Islet of Langerhans (tissue), 1 donor: ENCODE measurements around the gene ZNF446.
"Not testable (repeated sequence)": the region's sequence is repeated elsewhere in the genome, so short reads cannot be mapped to it uniquely, and the experiment has no call there.

Source experiments
- FAIRE-seq: peaks from one replicate; lab custom pipeline; 2011; peaks lifted over from hg19 to GRCh38; lab: Jason Lieb, UNC

ZNF446 gene

DNA sequence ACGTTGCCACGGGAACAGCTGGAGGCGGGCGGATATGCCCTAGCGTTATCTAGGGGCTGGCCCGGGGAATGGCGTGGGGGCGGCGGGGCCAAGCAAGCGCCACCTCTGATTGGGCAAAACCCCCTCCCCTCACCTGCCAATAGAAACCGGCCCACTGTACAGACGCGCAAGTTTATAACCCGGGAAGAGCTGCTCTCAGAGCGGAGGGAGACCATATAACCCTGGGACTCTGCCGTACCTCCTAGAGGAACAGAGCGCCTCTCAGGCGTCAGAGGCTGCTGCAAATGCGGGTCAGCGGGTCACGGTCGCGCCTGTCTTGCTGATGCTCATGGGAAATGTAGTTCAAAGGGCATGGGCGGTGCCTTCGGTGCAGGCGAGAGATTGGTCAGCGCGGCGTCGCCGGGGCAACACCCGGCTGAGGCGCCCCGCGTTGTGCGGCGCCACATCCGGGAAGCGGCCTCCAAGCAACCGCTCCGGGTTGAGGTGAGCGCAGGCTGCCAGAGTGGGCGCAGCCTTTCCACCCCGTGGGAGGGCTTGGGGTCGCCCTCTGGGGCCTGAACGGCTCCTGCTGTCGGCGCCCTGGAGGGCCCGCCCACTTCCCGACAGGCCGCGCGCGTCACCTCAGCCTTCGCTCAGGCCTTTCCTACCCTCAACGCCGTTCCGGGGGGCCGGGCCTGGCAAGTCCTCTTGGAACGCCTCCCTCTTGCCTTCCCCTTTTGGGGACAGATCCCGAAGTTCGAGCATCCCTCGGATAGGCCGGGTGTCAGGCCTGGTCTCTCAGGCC lies at the start of gene ZNF446:
Gene ZNF446, plus strand, starts transcription at position 639 of the 784 bp plus-strand sequence. CDS start 867 bp downstream, outside the sequence.
- peak; percentile 73 for FAIRE-seq

- no peak for FAIRE-seq
Observed at GRCh38 chr19:58428617-58429016, 47.5 kb upstream of the ZNF446 start.

GRCh38 chr19:58429745-58430144 lies 46.4 kb upstream of the ZNF446 start:
- FAIRE-seq, result no peak

- no peak for FAIRE-seq
Observed at GRCh38 chr19:58434217-58434616, 41.9 kb upstream of the ZNF446 start.

DNA sequence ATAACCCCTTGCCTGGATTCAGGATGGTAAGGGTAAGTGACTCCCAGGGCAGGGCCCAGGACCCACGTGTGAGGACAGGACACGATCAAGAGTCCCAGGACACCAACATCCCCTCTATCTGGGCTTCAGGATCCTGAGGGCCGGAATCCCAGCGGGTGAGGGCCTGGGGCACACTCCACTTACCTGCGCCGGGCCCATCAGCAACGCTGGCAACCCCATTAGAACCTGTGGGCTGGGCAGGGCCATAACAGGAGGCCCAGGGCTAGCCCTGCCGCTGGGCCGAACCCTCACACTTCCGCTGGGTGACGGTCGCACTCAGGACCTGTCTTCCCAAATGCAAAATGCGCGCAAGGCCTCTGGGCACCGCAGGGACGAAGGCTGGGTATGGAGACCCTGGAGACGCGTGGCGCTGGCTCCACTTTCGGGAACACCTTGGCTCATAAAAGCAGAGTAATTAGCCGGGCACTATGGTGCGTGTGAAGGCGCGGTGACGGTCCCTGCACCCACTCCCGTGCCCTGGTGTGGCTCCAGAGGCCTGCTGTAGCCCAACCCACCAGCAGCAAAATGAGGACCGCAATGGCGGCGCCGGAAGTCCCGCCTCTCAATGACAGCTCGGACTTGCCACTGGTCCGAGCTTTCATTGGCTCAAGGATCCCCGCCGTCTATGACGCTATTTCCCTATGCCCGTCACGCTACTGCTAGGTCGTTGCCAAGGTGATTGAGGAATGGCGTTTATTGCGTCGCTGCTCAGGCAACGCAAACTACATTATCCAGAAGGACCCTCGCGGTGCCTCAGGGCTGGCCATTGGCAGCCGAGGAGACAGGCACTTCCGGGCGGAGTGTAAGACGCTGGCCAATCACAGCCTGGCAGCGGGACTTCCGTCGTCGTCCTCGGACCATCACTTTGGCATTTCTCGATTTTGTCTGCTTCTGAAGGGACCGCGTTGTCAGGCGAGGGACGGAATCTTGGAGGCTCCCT lies 36.3 kb upstream of the ZNF446 start, which contains the start of gene ZNF132:
Gene ZNF132, minus strand, starts transcription at position 578 of the 979 bp plus-strand sequence. Its CDS starts 332 bp downstream, at position 246.
- peak; percentile 99 for FAIRE-seq

DNA sequence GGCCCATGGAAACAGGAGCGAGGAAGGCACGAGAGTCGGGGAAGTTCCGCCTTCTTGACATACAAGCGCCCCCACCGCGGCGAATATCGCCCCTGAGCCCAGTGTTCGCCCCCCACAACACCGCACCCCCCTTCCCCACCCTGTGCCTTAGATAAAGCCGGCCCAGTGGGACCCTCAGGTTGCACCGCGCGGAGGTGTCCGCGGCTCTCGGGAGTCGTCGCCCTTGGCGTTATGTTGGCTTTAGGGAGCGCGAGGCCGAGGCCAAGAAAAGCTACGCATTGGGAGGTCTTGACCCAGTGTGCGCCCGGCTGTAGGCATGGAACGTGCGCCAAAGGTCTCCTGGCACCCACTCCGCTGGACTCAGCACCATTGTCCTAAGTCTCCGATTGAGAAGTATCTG lies 35.6 kb upstream of the ZNF446 start:
- no peak for FAIRE-seq

DNA sequence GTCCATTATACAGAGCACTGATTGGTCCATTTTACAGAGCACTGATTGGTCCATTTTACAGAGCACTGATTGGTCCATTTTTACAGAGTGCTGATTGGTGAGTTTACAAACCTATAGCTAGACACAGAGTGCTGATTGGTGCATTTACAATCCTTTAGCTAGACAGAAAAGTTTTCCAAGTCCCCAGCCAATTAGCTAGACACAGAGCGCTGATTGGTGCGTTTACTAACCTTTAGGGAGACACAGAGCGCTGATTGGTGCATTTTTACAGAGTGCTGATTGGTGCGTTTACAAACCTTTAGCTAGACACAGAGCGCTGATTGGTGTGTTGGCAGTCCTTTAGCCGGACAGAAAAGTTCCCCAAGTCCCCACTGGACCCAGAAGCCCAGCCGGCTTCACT lies 33.2 kb upstream of the ZNF446 start:
- not testable (repeated sequence) for FAIRE-seq

DNA sequence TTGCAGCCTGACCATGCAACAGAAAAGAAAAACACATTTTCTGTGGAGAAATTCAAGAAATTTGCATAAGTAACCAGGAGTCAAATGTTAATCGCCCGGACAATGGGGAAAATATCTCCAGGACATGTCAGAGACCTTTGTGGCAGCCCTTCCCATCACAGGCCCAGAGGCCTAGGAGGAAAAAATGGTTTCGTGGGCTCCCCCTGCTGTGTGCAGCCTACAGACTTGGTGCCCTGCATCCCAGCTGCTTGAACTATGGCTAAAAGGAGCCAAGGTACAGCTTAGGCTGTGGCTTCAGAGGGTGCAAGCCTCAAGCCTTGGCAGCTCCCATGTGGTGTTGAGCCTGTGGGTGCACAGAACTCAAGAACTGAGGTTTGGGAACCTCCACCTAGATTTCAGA lies 27.3 kb upstream of the ZNF446 start:
- FAIRE-seq, result not testable (repeated sequence)

- not testable (repeated sequence) for FAIRE-seq
Observed at GRCh38 chr19:58449980-58450379, 26.2 kb upstream of the ZNF446 start.

- FAIRE-seq, result no peak
Observed at GRCh38 chr19:58450856-58451357, 25.2 kb upstream of the ZNF446 start.

DNA sequence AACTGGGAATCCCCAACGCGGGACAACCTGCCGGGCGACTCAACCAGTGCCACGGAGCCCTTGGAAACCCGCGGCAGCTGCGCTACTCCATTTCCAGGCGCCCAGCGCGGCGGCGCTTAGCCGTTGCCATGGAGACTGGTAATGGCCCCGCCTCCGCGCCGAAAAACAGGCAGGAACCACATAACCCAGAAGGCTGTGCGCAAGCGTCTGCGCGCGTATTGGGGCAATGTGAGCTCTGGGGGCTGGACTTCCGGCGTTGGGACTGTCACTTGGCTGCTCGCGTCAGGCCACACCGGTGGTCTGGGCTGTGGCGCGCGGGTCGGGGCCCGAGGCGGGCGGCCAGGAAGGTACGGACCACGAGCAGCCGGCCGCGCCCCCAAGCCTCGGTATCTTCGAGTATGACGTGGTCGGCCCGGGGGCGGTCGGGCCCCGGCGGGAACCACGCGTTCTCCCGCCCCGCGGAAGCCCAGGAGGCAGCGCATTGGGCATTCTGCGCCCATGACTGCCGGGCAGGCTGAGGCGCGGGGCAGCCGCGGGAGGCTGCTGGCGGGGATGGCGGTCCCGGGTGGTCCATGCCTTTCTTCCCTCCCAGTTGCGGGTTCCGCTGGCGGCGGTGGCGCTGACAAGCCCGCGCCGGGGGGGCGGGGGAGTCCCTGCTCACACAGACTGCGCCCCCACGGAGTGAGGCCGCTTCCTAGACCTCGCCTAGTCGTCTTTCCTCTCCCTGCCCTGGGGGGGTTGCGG lies 24.6 kb upstream of the ZNF446 start, which contains the start of gene ZNF324B:
Gene ZNF324B, plus strand, starts transcription at position 265 of the 744 bp plus-strand sequence. CDS start 2,080 bp downstream, outside the sequence.
- peak; percentile 9 for FAIRE-seq

- no peak for FAIRE-seq
Observed at GRCh38 chr19:58453743-58454142, 22.4 kb upstream of the ZNF446 start.

DNA sequence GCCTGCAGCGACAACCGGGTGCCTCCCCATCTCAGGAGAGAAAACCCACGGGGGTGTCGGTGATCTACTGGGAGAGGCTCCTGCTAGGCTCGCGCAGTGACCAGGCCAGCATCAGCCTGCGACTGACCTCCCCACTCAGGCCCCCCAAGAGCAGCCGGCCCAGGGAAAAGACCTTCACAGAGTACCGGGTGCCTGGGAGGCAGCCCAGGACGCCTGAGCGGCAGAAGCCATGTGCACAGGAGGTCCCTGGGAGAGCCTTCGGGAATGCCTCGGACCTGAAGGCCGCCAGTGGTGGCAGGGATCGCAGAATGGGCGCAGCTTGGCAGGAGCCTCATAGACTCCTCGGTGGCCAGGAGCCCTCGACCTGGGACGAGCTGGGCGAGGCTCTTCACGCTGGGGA lies 20.8 kb upstream of the ZNF446 start:
- FAIRE-seq, result no peak

GRCh38 chr19:58456111-58456510 lies 20.0 kb upstream of the ZNF446 start:
- FAIRE-seq, result no peak

DNA sequence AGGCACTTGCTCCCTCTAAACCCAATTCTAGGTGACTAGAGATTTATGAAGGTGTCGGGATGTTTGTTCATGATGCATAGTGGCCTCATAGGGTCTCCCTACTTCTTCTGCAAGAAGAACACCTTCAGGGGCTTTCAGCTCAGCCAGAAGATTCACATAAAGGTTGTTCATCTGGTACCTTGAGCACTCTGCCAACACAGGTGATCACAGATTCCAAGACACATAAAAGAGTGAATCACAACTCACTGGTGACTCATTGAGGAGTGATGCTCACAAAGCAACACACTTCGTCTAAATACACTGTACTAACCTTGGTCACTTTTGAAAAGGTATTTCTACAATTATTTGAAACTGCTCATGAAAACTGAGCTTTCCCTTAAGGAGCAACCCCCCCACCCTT lies 16.1 kb upstream of the ZNF446 start:
- FAIRE-seq, result no peak

DNA sequence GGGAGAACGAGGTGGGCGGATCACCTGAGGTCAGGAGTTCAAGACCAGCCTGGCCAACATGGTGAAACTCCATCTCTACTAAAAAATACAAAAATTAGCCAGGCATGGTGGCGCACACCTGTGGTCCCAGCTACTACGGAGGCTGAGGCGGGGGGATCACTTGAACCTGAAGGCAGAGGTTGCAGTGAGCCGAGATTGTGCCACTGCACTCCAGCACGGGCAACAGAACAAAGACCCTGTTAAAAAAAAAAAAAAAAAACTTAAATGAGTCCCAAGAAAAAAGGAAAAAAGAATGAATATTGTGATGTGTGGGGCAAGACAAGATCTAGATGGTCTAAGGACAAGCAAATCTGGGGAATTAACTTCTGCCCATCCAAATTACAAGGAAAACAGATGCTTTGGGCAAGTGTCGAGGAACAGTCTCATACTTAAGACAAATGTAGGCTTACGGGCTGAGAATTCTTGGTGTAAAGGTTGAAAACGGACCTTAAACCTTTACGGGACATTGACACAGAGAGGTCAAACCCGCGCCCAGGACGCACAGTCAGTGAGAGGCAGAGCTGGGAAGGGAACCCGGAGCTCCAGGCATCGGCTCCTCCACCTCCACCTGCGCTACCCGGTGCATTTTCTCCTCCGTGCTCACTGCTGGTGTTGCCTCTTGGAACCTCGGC lies 9.9 kb upstream of the ZNF446 start:
- FAIRE-seq, result no peak

DNA sequence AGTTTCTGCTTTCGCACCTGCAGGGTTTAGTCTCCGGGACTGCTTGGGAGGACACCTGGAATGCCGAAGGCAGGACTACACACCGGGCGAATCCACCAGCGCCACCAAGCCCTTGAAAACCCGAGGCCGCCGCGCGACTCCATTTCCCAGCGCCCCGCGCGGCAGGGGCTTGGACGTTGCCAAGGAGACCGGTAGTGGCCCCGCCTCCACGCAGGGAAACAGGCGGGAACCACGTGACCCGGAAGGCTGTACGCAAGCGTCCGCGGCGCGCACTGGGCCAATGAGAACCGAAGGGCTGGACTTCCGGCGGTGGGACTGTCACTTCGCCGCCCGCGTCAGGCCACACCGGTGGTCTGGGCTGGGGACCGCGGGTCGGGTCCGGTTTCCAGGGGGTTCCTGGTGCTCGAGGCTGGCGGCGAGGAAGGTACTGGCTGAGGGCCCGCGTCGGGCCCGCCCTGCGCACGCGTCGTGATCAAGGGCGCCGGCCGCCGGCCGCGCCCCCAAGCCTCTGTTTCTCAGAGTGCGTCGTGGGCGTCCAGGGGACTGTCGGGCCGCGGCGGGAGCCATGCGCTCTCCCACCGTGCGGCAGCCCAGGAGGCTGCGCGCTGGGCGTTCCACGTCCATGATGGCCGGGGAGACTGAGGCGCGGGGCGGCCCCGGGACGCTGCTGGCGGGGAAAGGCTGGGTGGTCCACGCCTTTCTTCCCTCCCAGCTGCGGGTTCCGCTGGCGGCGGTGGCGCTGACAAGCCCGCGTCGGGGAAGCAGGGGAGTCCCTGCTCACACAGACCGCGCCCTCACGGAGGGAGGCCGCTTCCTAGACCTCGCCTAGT lies 9.2 kb upstream of the ZNF446 start, which contains the start of gene ZNF324:
Gene ZNF324, plus strand, starts transcription at position 321 of the 830 bp plus-strand sequence. CDS start 2,106 bp downstream, outside the sequence.
- FAIRE-seq, result no peak

DNA sequence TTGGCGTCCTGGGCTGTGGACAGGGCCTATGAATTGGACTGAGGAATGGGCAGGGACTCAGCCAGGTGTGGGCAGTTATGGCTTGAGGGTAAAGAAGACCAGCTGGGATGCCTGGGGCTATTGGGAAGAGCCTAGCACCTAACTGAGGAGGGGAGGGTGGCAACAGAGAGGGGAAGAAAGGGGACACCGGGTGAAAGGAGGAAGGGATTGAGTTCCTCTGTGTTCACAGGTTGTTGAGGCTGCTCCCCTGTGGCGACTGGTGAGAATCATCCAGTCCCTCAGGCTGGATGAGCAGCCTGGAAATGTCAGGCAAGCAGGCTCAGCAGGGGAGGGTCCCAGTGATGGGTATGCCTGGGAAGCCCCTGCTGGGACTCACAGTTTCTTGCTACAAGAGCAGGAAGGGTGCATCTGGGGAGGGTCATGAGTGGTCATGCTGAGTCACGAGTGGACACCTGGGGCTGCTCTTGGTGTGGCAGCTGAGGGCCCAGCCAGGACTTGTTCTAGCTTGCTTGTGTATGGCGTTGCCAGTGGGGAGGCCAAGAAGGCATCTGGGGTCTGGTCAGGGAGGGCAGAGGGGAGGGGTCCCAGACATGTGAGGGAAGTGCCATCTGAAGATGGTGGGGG lies 7.8 kb upstream of the ZNF446 start:
- FAIRE-seq, result no peak

DNA sequence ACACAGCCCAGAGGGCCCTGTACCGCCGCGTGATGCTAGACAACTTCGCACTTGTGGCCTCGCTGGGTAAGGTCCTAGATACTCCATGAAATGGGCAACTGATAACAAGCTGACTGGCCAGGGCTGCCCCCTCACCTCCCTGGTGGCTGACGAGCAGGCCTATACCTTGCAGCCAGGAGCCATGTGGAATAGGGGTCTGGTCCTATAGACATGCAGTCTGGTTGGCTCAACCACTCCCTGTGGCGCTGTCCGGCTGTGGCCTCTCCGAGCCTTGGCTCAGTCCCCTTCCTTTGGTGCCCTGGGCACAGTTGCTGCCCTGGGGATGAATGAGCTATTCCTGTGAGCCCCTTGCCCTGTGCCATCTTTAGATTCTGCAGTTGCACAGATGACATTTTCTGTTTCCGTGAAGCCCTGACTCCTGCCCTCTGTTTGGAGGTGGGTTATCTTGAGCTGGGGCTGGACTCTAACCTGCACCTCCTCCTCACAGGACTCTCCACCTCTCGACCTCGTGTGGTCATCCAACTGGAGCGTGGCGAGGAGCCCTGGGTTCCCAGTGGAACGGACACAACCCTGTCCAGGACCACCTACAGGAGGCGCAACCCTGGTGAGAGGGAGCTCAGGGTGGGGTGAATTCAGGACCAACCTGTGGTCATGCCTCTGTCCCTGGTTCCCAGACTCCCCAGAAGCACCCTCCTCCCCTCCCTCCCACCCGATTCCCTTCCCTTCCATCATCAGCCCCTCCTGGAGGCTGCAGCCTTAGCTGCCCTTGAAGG lies 6.7 kb upstream of the ZNF446 start:
- no peak for FAIRE-seq
